Head of caudate nucleus (tissue), 42 donors: ENCODE measurements around the gene PEX13.
A peak's percentile ranks its signal among the peaks of the same experiment; 100 is the strongest.
"Not testable (repeated sequence)": the region's sequence is repeated elsewhere in the genome, so short reads cannot be mapped to it uniquely, and the experiment has no call there.

Experiments
- DNase-seq, 42 donors: peaks; one replicate each; pipeline versions ENCODE4 v3.0.0 to v3.0.0-alpha.2; 2020 to 2021; ENCODE audit warnings: mixed read lengths in 7 of 42
- intact Hi-C: fragments of 100-400 bp; cut with DNase I; formaldehyde crosslinking; loops from one replicate; pipeline ENCODE4 v1.15.0; 2022

PEX13 gene

GRCh38 chr2:60998628-60999545 lies 18.6 kb upstream of the PEX13 start:
- DNase-seq, result no peak
- intact Hi-C loops, result loop anchor here (5.0 to 10.0 kb wide), 2 partner anchors 204 to 292 kb away; no protein-coding TSS in a partner anchor

- DNase-seq, result no peak
- intact Hi-C loops, result no loop called here
These were observed 11.8 kb upstream of the PEX13 start for GRCh38 chr2:61005736-61006135.

GRCh38 chr2:61006486-61007105 lies 10.9 kb upstream of the PEX13 start:
- DNase-seq, result no peak
- intact Hi-C loops, result no loop called here

- no peak for DNase-seq
- intact Hi-C loops, result no loop called here
These were observed 8.2 kb upstream of the PEX13 start for GRCh38 chr2:61009355-61009754.

- no peak for DNase-seq
- intact Hi-C loops, result no loop called here
These were observed 5.8 kb upstream of the PEX13 start for GRCh38 chr2:61011678-61012077.

GRCh38 chr2:61012303-61012702 lies 5.2 kb upstream of the PEX13 start:
- DNase-seq, intact Hi-C loops: not testable (repeated sequence)

GRCh38 chr2:61013382-61013781 lies 4.1 kb upstream of the PEX13 start:
- intact Hi-C loops, result no loop called here
- no peak for DNase-seq

- DNase-seq, result no peak
- intact Hi-C loops, result no loop called here
These were observed 2.8 kb upstream of the PEX13 start for GRCh38 chr2:61014763-61015162.

GRCh38 chr2:61015976-61016375 lies 1.5 kb upstream of the PEX13 start:
- no peak for DNase-seq
- intact Hi-C loops, result no loop called here

- DNase-seq, result no peak
- intact Hi-C loops, result no loop called here
These were observed 1.0 kb upstream of the PEX13 start for GRCh38 chr2:61016392-61017002.

GRCh38 chr2:61017003-61017555 lies 441 bp upstream of the PEX13 start:
- peak; percentile 52 to 87 (median 76) for DNase-seq
- intact Hi-C loops, result no loop called here

GRCh38 chr2:61018318-61018755 lies 817 bp downstream of the PEX13 start:
- intact Hi-C loops, result no loop called here

GRCh38 chr2:61018798-61019197 lies 1.3 kb downstream of the PEX13 start:
- intact Hi-C loops, result no loop called here
- DNase-seq, result no peak

More at GRCh38 chr2:61018318-61018755, 817 bp downstream of the PEX13 start:
- DNase-seq, result no peak

GRCh38 chr2:61021228-61021660 lies 3.7 kb downstream of the PEX13 start:
- DNase-seq, result no peak
- intact Hi-C loops, result no loop called here

GRCh38 chr2:61023670-61024069 lies 6.2 kb downstream of the PEX13 start:
- DNase-seq, result no peak
- intact Hi-C loops, result no loop called here

- intact Hi-C loops, result no loop called here
- DNase-seq, result no peak
These were observed 12.0 kb downstream of the PEX13 start for GRCh38 chr2:61029533-61029932.

GRCh38 chr2:61034592-61034991 lies 17.1 kb downstream of the PEX13 start:
- DNase-seq, intact Hi-C loops: not testable (repeated sequence)

- intact Hi-C loops, DNase-seq: not testable (repeated sequence)
These were observed 19.1 kb downstream of the PEX13 start for GRCh38 chr2:61036643-61037042.

- intact Hi-C loops, result no loop called here
- no peak for DNase-seq
These were observed 25.3 kb downstream of the PEX13 start for GRCh38 chr2:61042807-61043206.

- intact Hi-C loops, result no loop called here
- DNase-seq, result peak in 13 of 42 donors; percentile 5 to 65 (median 21)
These were observed 27.1 kb downstream of the PEX13 start for GRCh38 chr2:61044636-61045035.
